Stimulated activated CD4-positive, alpha-beta T cell treated with anti-CD3 and anti-CD28 coated beads, Interleukin-2, amount 100 ng/mL, for 4 hours (primary cell): ENCODE measurements around the gene NMNAT2.
A peak's percentile ranks its signal among the peaks of the same experiment; 100 is the strongest.

Experiments
- DNase-seq: peaks from one replicate; pipeline ENCODE4 v3.0.0-alpha.2; 2020; ENCODE audit warnings: low read depth

The NMNAT2 gene

GRCh38 chr1:183237046-183237445 is 181.1 kb downstream of the NMNAT2 start:
- DNase-seq = no peak

- no peak for DNase-seq
Observed at GRCh38 chr1:183236158-183236725, 181.9 kb downstream of the NMNAT2 start.

- DNase-seq = no peak
Observed at GRCh38 chr1:183235503-183235902, 182.7 kb downstream of the NMNAT2 start.

- DNase-seq = no peak
Observed at GRCh38 chr1:183234660-183235476, 183.3 kb downstream of the NMNAT2 start.

GRCh38 chr1:183233113-183233512 is 185.1 kb downstream of the NMNAT2 start:
- no peak for DNase-seq

GRCh38 chr1:183231545-183231944 is 186.6 kb downstream of the NMNAT2 start:
- DNase-seq = no peak

GRCh38 chr1:183230413-183230812 is 187.8 kb downstream of the NMNAT2 start:
- no peak for DNase-seq

- DNase-seq = no peak
Observed at GRCh38 chr1:183228347-183229220, 189.6 kb downstream of the NMNAT2 start.

- DNase-seq = no peak
Observed at GRCh38 chr1:183227422-183228346, 190.5 kb downstream of the NMNAT2 start.

- no peak for DNase-seq
Observed at GRCh38 chr1:183226963-183227362, 191.2 kb downstream of the NMNAT2 start.

GRCh38 chr1:183226361-183226760 is 191.8 kb downstream of the NMNAT2 start:
- DNase-seq = no peak

GRCh38 chr1:183223467-183223866 is 194.7 kb downstream of the NMNAT2 start:
- no peak for DNase-seq

GRCh38 chr1:183222909-183223308 is 195.3 kb downstream of the NMNAT2 start:
- no peak for DNase-seq

GRCh38 chr1:183219616-183220009 is 198.6 kb downstream of the NMNAT2 start:
- DNase-seq = no peak

- peak; percentile 28 for DNase-seq
Observed at GRCh38 chr1:183218971-183219615, 199.1 kb downstream of the NMNAT2 start.

GRCh38 chr1:183218027-183218618 is 200.1 kb downstream of the NMNAT2 start:
- no peak for DNase-seq

GRCh38 chr1:183215936-183216335 is 202.2 kb downstream of the NMNAT2 start:
- no peak for DNase-seq

GRCh38 chr1:183215076-183215720 is 203.0 kb downstream of the NMNAT2 start:
- DNase-seq = no peak

- DNase-seq = no peak
Observed at GRCh38 chr1:183214021-183214970, 203.9 kb downstream of the NMNAT2 start.
